ENCODE results near the gene POLR2E. TPM values are rescaled to one million over a fixed set of nuclear protein-coding genes. Genes with fewer than 3 reads are reported as not detected.
A peak's percentile ranks its signal among the peaks of the same experiment; 100 is the strongest.

Gene POLR2E
- total and polyA plus RNA-seq, 2 donors from 2014 or later = 158 to 189 TPM

DNA sequence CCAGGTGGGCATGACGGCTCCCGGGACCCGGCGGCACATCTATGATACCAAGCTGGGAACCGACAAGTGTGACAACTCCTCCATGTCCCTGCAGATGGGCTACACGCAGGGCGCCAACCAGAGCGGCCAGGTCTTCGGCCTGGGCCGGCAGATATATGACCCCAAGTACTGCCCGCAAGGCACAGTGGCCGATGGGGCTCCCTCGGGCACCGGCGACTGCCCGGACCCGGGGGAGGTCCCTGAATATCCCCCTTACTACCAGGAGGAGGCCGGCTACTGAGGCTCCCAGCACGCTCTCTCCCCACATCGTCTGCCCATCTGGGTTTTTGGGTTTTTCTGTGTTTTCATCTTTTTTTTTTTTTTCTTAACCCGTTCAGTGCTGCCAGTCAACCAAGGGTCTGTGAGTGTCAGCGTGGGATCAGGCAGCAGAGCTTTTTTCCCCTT, 57.5 kb downstream of the POLR2E start:
- Histone ChIP-seq H3K36me3 (ENCODE audit: control insufficient read depth in 2 of 3, insufficient read depth in 3 of 3, low read length in 3 of 3) (peaks cover 0 to 2% (median 0%) of the 10 kb centered on the region in 3 donors), H3K27me3 (ENCODE audit: control insufficient read depth, insufficient read depth, low read length) (no peaks in the 10 kb centered on the region), H3K27ac (ENCODE audit: low read depth in 2 of 2, low read length in 2 of 2) (peak overlapping the region in 1 of 2 donors; percentile 1), H3K4me3 (ENCODE audit: low read length in 3 of 3) (no peak overlapping the region), H3K9ac (ENCODE audit: low read length in 3 of 3) (no peak overlapping the region), H3K4me1 (ENCODE audit: control insufficient read depth in 2 of 3, insufficient read depth in 2 of 3, low read depth in 1 of 3, low read length in 3 of 3) (peaks cover 0 to 19% (median 9%) of the 10 kb centered on the region in 3 donors), H3K9me3 (ENCODE audit: control insufficient read depth in 2 of 3, insufficient read depth in 1 of 3, low read length in 3 of 3) (no peaks in the 10 kb centered on the region)
- FAIRE-seq (no peak), DNase-seq (peak in 1 of 5 donors; percentile 75)
- TF ChIP-seq CTCF (IDR thresholded peaks at IDR 0.05; ENCODE audit: borderline replicate concordance, extremely low read depth, insufficient read depth) = no peak
- intact Hi-C loops (cut with DNase I) = no loop called here

Other genes with a start within 250 kb of the POLR2E start
- gene ELANE, start 243.1 kb downstream of the POLR2E start, total RNA-seq = 0.85 TPM
- not detected for gene ELANE, start 243.1 kb downstream of the POLR2E start, polyA plus RNA-seq (ENCODE audit: insufficient read depth, low read depth, low replicate concordance)
- gene CFD, start 235.7 kb downstream of the POLR2E start, total RNA-seq = 35.1 TPM
- gene CFD, start 235.7 kb downstream of the POLR2E start, polyA plus RNA-seq (ENCODE audit: insufficient read depth, low read depth, low replicate concordance) = 4.6 TPM
- gene MED16, start 202.2 kb downstream of the POLR2E start, total RNA-seq = 56.5 TPM
- gene MED16, start 202.2 kb downstream of the POLR2E start, polyA plus RNA-seq (ENCODE audit: insufficient read depth, low read depth, low replicate concordance) = 72.1 TPM
- not detected for gene RNU6-9, start 201.9 kb downstream of the POLR2E start, total RNA-seq
- not detected for gene RNU6-9, start 201.9 kb downstream of the POLR2E start, polyA plus RNA-seq (ENCODE audit: insufficient read depth, low read depth, low replicate concordance)
- gene R3HDM4, start 182.2 kb downstream of the POLR2E start, total RNA-seq = 71.4 TPM
- gene R3HDM4, start 182.2 kb downstream of the POLR2E start, polyA plus RNA-seq (ENCODE audit: insufficient read depth, low read depth, low replicate concordance) = 47.4 TPM
- gene KISS1R, start 178.0 kb downstream of the POLR2E start, total RNA-seq = 0.69 TPM
- gene KISS1R, start 178.0 kb downstream of the POLR2E start, polyA plus RNA-seq (ENCODE audit: insufficient read depth, low read depth, low replicate concordance) = not detected
- gene ARID3A, start 169.3 kb downstream of the POLR2E start, total RNA-seq = 16.9 TPM
- gene ARID3A, start 169.3 kb downstream of the POLR2E start, polyA plus RNA-seq (ENCODE audit: insufficient read depth, low read depth, low replicate concordance) = 5.6 TPM
- gene WDR18, start 111.0 kb downstream of the POLR2E start, total RNA-seq = 40.3 TPM
- gene WDR18, start 111.0 kb downstream of the POLR2E start, polyA plus RNA-seq (ENCODE audit: insufficient read depth, low read depth, low replicate concordance) = 77.2 TPM
- gene GRIN3B, start 95.0 kb downstream of the POLR2E start, total RNA-seq = 0.44 TPM
- gene GRIN3B, start 95.0 kb downstream of the POLR2E start, polyA plus RNA-seq (ENCODE audit: insufficient read depth, low read depth, low replicate concordance) = 0.15 TPM
- gene TMEM259, start 74.3 kb downstream of the POLR2E start, total RNA-seq = 180 TPM
- 129 TPM for gene TMEM259, start 74.3 kb downstream of the POLR2E start, polyA plus RNA-seq (ENCODE audit: insufficient read depth, low read depth, low replicate concordance)
- gene RNU6-2, start 73.9 kb downstream of the POLR2E start, total RNA-seq = not detected
- gene RNU6-2, start 73.9 kb downstream of the POLR2E start, polyA plus RNA-seq (ENCODE audit: insufficient read depth, low read depth, low replicate concordance) = not detected
- 131 TPM for gene CNN2, start 68.8 kb downstream of the POLR2E start, total RNA-seq
- gene CNN2, start 68.8 kb downstream of the POLR2E start, polyA plus RNA-seq (ENCODE audit: insufficient read depth, low read depth, low replicate concordance) = 64.1 TPM
- 20.4 TPM for gene ABCA7, start 55.3 kb downstream of the POLR2E start, total RNA-seq
- gene ABCA7, start 55.3 kb downstream of the POLR2E start, polyA plus RNA-seq (ENCODE audit: insufficient read depth, low read depth, low replicate concordance) = 11.7 TPM
- gene ARHGAP45, start 28.2 kb downstream of the POLR2E start, total RNA-seq = 50.0 TPM
- 11.8 TPM for gene ARHGAP45, start 28.2 kb downstream of the POLR2E start, polyA plus RNA-seq (ENCODE audit: insufficient read depth, low read depth, low replicate concordance)
- 268 TPM for gene GPX4, start 8.6 kb upstream of the POLR2E start, total RNA-seq
- gene GPX4, start 8.6 kb upstream of the POLR2E start, polyA plus RNA-seq (ENCODE audit: insufficient read depth, low read depth, low replicate concordance) = 966 TPM
- 156 TPM for gene SBNO2, start 78.9 kb upstream of the POLR2E start, total RNA-seq
- gene SBNO2, start 78.9 kb upstream of the POLR2E start, polyA plus RNA-seq (ENCODE audit: insufficient read depth, low read depth, low replicate concordance) = 12.2 TPM
- 57.7 TPM for gene STK11, start 110.4 kb upstream of the POLR2E start, total RNA-seq
- gene STK11, start 110.4 kb upstream of the POLR2E start, polyA plus RNA-seq (ENCODE audit: insufficient read depth, low read depth, low replicate concordance) = 40.7 TPM
- 1.1 TPM for gene CBARP, start 142.6 kb upstream of the POLR2E start, total RNA-seq
- 1.0 TPM for gene CBARP, start 142.6 kb upstream of the POLR2E start, polyA plus RNA-seq (ENCODE audit: insufficient read depth, low read depth, low replicate concordance)
- gene ATP5F1D, start 146.4 kb upstream of the POLR2E start, total RNA-seq = 183 TPM
- gene ATP5F1D, start 146.4 kb upstream of the POLR2E start, polyA plus RNA-seq (ENCODE audit: insufficient read depth, low read depth, low replicate concordance) = 641 TPM
- 205 TPM for gene MIDN, start 153.2 kb upstream of the POLR2E start, total RNA-seq
- 21.3 TPM for gene MIDN, start 153.2 kb upstream of the POLR2E start, polyA plus RNA-seq (ENCODE audit: insufficient read depth, low read depth, low replicate concordance)
- gene CIRBP, start 174.0 kb upstream of the POLR2E start, total RNA-seq = 533 TPM
- 408 TPM for gene CIRBP, start 174.0 kb upstream of the POLR2E start, polyA plus RNA-seq (ENCODE audit: insufficient read depth, low read depth, low replicate concordance)
- 35.3 TPM for gene FAM174C, start 180.2 kb upstream of the POLR2E start, total RNA-seq
- gene FAM174C, start 180.2 kb upstream of the POLR2E start, polyA plus RNA-seq (ENCODE audit: insufficient read depth, low read depth, low replicate concordance) = 94.7 TPM
- not detected for gene EFNA2, start 190.5 kb upstream of the POLR2E start, total RNA-seq
- not detected for gene EFNA2, start 190.5 kb upstream of the POLR2E start, polyA plus RNA-seq (ENCODE audit: insufficient read depth, low read depth, low replicate concordance)